Suppressor macrophage treated with lipopolysaccharide for 1 hour (primary cell): ENCODE data around the gene MCM7.
A peak's percentile ranks its signal among the peaks of the same experiment; 100 is the strongest.

Experiments
- DNase-seq, 3 donors: peaks; one replicate each; pipeline ENCODE4 v3.0.0-alpha.2; 2020 to 2022

The MCM7 gene

DNA sequence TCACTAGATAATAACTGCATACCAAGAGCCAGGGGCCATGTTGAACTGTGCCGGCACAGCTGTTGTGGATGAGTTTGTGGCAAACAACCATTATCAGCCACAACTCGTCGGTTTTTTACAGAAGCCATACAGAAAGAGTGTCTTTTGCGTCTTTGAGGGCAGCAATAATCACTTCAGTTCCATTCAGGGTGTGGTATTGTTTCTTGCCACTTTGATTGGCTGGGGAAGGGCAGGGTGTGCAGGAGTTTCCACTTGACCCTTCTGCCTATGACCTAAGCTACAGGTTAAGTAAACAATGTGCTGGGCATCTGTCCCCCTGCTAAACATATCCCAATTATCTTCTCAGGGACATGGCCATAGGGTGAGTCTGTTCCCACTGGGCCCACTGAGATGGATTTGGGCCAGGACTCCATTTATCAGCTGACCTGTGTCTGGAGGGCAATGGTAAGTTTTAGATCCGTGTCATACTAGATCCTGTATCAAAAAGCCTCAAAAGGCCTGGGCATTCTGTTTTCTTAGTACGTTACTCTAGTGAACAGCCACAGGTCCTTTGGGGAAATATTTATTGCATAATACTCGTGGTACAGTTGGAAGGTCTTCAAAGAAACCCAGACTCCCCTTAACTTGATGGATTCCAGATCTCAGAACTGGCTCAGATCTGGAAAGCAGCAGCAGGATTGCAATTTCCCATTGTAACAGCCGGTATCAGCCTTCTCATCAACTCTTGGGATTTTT, 35.6 kb downstream of the MCM7 start:
- DNase-seq: no peak

DNA sequence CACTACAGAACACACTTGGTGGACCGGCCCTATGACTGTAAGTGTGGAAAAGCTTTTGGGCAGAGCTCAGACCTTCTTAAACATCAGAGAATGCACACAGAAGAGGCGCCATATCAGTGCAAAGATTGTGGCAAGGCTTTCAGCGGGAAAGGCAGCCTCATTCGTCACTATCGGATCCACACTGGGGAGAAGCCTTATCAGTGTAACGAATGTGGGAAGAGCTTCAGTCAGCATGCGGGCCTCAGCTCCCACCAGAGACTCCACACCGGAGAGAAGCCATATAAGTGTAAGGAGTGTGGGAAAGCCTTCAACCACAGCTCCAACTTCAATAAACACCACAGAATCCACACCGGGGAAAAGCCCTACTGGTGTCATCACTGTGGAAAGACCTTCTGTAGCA, 37.0 kb downstream of the MCM7 start:
- DNase-seq: no peak

DNA sequence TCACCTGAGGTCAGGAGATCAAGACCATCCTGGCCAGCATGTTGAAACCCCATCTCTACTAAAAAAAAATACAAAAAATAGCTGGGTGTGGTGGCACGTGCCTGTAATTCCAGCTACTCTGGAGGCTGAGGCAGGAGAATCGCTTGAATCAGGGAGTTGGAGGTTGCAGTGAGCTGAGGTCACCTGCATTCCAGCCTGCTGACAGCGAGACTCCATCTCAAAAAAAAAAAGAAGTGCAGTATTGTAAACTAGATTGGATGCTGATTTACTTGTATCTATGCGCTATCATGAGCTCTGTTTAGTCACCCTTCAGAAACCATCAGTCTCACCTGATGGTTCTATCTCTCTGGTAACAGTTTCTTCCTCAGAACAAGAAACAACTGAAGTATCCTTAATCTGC, 37.8 kb downstream of the MCM7 start:
- no peak for DNase-seq

DNA sequence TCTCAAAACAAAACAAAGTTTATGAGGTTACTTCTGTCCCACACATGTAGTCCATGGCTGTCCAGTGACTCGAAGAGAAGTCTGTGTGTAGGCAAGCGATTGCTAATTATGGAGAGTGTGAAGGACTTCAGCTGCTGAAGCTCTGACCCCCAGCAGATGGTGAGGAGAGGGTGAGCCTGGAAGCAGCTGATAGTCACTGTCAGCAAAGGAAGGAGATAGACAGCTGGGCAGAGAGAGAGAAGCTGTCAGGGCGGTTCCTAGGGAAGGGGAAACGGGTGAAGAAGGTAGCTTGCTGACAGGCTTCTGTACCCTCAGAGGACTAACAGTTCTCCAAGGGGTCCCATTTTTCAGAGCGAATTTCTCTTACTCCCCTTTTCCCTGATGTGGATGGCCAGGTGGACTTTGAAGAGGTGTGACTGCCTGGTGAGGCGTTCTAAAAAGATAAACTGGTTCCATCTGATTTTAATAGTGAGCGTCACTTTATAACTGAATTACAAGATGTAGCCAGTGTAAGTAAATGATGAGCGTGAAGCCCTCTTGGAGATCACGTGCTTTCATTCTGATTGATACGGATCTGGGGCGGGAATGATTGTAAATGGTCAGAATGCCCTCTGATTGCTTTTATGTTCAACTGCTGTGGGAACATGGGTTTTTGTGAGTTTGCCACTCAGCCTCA, 39.5 kb downstream of the MCM7 start:
- no peak for DNase-seq

DNA sequence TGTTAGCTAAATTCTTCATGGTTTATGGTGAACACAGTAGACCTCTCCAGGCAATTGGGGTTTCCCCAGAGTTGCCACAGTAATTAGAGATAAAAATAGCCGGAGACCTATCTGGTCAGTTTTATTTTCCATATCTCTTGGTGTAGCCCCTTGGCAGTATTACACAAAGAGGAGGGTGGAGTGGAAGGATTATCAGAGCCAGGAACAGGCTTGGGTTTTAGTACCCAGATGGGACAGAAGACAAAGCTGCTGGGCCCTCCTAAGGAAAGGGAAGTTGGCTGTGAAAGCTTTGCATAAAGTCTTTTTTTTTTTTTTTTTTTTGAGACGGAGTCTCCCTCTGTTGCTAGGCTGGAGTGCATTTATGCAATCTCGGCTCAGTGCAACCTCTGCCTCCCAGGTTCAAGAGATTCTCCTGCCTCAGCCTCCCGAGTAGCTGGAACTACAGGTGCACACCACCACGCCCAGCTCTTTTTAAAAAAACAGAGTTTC, 41.9 kb downstream of the MCM7 start:
- DNase-seq: no peak

DNA sequence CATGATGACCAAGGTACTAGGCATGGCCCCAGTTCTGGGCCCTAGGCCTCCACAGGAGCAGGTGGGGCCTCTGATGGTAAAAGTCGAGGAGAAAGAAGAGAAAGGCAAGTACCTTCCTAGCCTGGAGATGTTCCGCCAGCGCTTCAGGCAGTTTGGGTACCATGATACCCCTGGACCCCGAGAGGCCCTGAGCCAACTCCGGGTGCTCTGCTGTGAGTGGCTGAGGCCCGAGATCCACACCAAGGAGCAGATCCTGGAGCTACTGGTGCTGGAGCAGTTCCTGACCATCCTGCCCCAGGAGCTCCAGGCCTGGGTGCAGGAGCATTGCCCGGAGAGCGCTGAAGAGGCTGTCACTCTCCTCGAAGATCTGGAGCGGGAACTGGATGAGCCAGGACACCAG, 44.2 kb downstream of the MCM7 start:
- no peak for DNase-seq

DNA sequence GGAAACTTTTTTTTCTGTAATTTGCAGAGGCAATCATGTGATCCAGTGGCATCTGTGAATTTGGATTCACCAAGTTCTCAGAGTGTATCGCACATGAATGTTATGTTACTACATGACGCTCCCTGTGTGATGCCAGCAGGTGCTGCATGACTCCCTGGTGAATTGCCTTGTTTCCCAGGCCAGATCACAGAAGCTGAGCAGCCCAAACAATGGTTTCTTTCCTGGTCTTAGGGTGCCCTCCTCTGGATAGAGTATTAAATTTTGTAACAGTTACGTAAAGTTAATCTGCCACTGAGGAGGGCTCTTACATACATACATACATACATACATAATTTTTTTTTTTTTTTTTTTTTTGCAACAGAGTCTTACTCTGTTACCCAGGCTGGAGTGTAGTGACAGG, 48.0 kb downstream of the MCM7 start:
- DNase-seq: peak; percentile 62 to 69 (median 62)

DNA sequence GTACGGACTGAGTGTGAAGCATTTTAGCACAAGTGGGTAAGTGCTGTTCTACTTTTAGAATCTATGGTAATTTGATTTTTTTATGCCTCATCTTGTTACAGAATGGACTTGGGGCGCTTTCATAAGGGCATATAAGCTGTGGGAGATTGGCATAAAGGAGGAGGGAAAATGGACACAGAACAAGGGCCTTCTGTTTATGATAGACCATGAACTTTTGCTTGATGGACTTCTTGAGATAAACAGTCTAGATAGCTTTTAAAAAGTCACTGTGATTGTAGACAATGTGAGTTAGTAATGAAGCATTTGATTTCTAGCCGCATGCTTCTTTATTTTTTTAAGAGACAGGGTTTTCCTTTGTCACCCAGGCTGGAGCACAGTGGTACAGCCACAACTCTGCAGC, 49.6 kb downstream of the MCM7 start:
- no peak for DNase-seq

DNA sequence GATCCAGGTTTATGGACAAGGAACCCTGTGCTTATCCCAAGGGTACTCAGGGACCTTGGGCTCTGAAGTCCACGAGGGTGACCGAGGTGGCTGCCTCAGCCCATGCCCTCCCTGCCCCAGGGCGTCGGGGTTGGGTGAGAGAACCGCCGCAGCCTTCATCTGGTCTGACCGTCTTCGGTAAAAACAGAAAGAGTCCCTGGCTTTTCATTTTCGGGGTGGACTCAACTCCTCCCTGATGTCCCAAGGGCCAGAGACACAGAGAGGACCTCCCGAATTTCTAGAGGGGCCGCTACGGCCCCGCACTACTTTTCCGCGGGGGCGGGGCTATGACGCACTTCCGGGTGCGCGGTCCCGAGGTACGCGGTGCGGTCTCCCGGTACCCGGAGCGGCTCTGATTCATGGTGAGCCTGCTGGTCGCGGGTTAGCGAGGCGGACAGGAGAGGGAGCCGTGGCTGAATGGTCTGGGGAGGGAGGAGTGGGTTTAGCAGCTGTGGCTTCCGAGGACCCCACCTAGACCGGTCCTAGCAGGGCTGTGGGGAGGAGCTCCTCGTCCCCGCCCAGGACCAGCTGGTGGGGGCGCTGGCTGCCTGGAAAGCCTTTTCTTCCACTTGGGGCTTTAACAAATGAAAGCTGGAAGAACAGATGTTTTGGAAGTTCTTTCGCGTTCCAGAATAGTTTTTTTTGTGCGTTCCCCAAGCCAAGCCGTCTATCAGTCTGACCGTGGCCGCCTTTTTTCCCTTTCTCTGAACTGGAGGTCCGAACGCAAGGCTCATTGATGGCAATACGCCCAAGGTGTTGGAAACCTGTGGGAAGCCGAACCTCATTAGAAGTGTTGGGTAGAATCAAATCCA, 51.5 kb downstream of the MCM7 start, which contains the start of gene ZSCAN21:
TSS of gene ZSCAN21 (plus strand) at position 334 of the 851 bp plus-strand sequence. CDS start 7,233 bp downstream, outside the sequence.
- peak; percentile 86 to 94 (median 89) for DNase-seq

DNA sequence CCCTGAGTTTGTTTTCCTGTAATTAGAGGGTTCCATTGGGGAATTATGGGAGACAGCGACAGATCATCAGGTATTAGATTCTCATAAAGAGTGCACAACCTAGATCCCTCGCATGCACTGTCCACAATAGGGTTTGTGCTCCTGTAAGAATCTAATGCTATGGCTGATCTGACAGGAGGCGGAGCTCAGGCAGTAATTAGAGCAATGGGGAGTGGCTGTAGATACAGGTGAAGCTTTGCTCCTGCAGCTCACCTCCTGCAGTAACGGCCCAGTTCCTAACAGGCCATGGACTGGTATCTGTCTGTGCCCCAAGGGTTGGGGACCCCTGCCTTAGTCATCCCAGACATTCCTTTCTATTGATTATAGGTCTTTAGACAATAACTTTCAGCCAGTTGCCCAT, 52.5 kb downstream of the MCM7 start:
- no peak for DNase-seq

DNA sequence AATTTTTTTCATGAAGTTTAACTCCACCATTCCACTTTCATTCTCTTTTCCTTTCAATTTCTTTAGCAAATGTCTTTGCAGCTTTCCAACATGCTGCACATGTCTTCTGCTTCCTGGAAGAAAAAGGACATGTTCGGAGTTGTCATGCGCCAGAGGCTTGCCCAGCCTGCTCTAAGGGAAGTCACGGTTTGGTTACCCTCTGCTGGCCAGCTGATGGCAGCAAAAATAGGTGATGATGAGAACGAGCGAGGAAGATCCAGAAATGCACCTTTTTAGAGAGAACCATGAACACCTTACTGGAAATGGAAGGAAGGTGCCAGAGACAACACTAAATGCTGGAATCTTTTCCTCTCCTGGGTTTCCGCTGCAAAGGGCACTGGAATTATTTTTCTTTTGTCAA, 56.5 kb downstream of the MCM7 start:
- DNase-seq: peak; percentile 40 to 55 (median 42)
